HG03460 (cell line): Measurements from ENCODE around the gene BABAM2.
"Not testable (repeated sequence)": the region's sequence is repeated elsewhere in the genome, so short reads cannot be mapped to it uniquely, and the experiment has no call there.

Experiments used
- ATAC-seq: cut with Tn5 transposase; IDR thresholded peaks from one replicate; pipeline ENCODE4 v1.9.1; 2021; ENCODE audit not compliant: unreplicated experiment

Gene BABAM2

GRCh38 chr2:27940090-27940671, 49.7 kb downstream of the BABAM2 start:
- ATAC-seq, result no peak

- ATAC-seq, result no peak
Observed at GRCh38 chr2:27940982-27941381, 50.5 kb downstream of the BABAM2 start.

- no peak for ATAC-seq
Observed at GRCh38 chr2:27942612-27943547, 52.4 kb downstream of the BABAM2 start.

GRCh38 chr2:27946530-27947060, 56.1 kb downstream of the BABAM2 start:
- ATAC-seq, result no peak

- no peak for ATAC-seq
Observed at GRCh38 chr2:27952070-27952469, 61.5 kb downstream of the BABAM2 start.

GRCh38 chr2:27953077-27953476, 62.5 kb downstream of the BABAM2 start:
- no peak for ATAC-seq

GRCh38 chr2:27954221-27954673, 63.7 kb downstream of the BABAM2 start:
- no peak for ATAC-seq

- no peak for ATAC-seq
Observed at GRCh38 chr2:27954771-27955383, 64.3 kb downstream of the BABAM2 start.

- no peak for ATAC-seq
Observed at GRCh38 chr2:27955384-27956161, 65.0 kb downstream of the BABAM2 start.

- no peak for ATAC-seq
Observed at GRCh38 chr2:27956888-27957287, 66.4 kb downstream of the BABAM2 start.

- no peak for ATAC-seq
Observed at GRCh38 chr2:27958711-27959378, 68.3 kb downstream of the BABAM2 start.

GRCh38 chr2:27959496-27959895, 69.0 kb downstream of the BABAM2 start:
- ATAC-seq, result no peak

- ATAC-seq, result no peak
Observed at GRCh38 chr2:27960237-27960912, 69.8 kb downstream of the BABAM2 start.

- no peak for ATAC-seq
Observed at GRCh38 chr2:27962006-27962405, 71.5 kb downstream of the BABAM2 start.

- no peak for ATAC-seq
Observed at GRCh38 chr2:27963472-27963871, 72.9 kb downstream of the BABAM2 start.

GRCh38 chr2:27964067-27964466, 73.5 kb downstream of the BABAM2 start:
- no peak for ATAC-seq

GRCh38 chr2:27965841-27966240, 75.3 kb downstream of the BABAM2 start:
- no peak for ATAC-seq

GRCh38 chr2:27966466-27966865, 75.9 kb downstream of the BABAM2 start:
- no peak for ATAC-seq

- no peak for ATAC-seq
Observed at GRCh38 chr2:27967076-27967475, 76.5 kb downstream of the BABAM2 start.

GRCh38 chr2:27968045-27968444, 77.5 kb downstream of the BABAM2 start:
- ATAC-seq, result not testable (repeated sequence)
